Uterus (tissue), 2 donors: ENCODE results near the gene MED27.

Source experiments
- CTCF ChIP-seq, 4 experiments: fragments of 200-600 bp in 2 of 4; fragments of 450-650 bp in 2 of 4; sonication (generic) in 2 of 4; IDR thresholded peaks; one replicate each; pipeline ENCODE4 v1.5.1; 2016 to 2019; ENCODE audit warnings: antibody characterized with exemption in 4 of 4, mild to moderate bottlenecking in 2 of 4, moderate library complexity in 1 of 4
- POLR2A ChIP-seq, 2 donors: fragments of 450-650 bp; IDR thresholded peaks; one replicate each; pipeline ENCODE4 v1.6.1; 2016; ENCODE audit warnings: antibody characterized with exemption in 2 of 2, mild to moderate bottlenecking in 1 of 2, moderate library complexity in 1 of 2

GRCh38 chr9:131840751-131841702 lies 238.6 kb downstream of the MED27 start:
- TF ChIP-seq CTCF (IDR thresholded peaks at IDR 0.05) = no peak
- no peak for TF ChIP-seq POLR2A (IDR thresholded peaks at IDR 0.05)
